Fibroblast of skin of scalp (primary cell): Measurements from ENCODE around the gene LGSN.
"Not testable (repeated sequence)": the region's sequence is repeated elsewhere in the genome, so short reads cannot be mapped to it uniquely, and the experiment has no call there.

Experiments used
- DNase-seq: peaks from one replicate; pipeline ENCODE4 v3.0.0-alpha.2; 2013

Gene LGSN

DNA sequence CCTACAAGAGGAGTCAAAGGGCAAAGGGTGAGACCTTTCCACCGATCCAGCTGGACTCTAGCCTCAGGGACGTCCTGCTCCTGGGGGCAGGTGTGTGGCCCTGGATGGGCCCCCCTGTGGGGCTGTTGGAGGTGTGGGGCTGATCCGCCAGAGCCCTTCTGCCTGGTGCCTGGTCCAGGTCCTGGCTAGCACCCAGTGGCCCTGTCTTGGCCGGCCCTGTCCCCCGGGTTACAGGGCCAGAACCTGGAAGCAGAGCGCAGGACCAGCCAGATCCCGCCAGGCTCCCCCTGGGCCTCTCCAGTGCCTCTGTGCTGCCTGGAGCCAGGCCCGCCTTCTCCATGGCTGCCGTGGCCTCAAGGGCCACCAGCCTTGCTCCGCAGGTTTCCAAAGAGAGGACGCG is 89.3 kb downstream of the LGSN start:
- not testable (repeated sequence) for DNase-seq

DNA sequence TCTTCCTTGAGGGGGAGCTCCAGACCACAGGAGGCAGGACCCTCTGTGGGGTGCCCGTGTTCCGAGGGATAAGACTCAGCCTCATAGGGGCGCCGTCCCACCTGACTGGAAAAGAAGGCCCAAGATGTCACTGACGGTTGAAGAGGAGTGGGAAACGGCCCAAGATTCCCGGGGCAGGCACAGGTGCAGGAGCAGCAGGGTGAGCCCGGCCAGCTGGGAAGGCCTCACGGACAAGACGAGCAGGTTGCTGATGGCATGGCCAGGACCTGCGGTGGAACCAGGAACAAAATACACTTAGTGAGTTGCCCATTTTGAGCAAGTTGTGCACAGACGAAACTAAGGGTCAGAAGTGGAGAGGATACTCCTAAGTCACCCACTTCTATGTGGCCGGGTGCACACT is 89.8 kb downstream of the LGSN start:
- DNase-seq = not testable (repeated sequence)

DNA sequence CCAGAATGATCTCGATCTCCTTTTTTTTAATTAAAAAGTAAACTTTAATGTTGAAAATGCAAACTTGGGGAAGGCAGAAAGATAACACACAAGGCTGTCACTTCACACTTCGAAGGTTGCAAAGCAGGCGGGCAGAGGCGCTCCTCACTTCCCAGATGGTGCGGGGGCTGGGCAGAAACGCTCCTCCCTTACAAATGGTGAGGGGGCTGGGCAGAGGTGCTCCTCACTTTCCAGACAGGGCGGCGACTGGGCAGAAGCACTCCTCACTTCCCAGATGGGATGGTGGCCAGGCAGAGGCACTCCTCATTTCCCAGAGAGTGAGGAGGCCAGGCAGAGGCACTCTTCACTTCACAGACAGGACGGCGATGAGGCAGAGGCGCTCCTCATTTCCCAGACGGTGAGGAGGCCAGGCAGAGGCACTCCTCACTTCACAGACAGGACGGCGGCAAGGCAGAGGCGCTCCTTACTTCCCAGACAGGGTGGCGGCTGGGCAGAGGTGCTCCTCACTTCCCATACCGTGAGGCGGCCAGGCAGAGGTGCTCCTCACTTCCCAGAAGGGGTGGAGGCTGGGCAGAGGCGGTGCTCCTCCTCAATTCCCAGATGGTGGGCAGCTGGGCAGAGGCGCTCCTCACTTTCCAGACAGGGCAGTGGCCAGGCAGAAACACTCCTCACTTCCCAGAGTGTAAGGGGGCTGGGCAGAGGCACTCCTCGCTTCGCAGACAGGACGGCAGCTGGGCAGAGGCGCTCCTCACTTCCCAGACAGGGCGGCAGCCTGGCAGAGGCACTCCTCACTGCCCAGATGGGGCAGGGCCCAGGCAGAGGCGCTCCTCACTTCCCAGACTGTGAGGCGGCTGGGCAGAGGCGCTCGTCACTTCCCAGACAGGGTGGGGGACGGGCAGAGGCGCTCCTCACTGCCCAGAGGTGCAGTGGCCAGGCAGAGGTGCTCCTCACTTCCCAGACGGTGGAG is 91.6 kb downstream of the LGSN start:
- DNase-seq = not testable (repeated sequence)

DNA sequence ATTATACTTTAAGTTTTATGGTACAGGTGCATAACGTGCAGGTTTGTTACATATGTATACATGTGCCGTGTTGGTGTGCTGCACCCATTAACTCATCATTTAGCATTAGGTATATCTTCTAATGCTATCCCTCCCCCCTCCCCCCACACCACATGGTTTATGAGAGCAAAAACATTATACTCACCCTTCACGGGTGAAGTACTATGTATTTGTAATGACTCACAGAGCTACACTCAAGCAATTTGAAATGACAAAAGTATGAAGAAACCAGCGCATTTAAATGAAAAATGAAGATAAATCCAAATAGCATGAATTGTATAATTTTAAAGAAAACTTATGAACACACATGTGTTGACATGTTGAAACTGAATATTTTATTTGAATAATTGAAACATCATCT is 93.8 kb downstream of the LGSN start:
- DNase-seq = not testable (repeated sequence)
